ENCODE results near the gene ABLIM2.

ABLIM2 gene

DNA sequence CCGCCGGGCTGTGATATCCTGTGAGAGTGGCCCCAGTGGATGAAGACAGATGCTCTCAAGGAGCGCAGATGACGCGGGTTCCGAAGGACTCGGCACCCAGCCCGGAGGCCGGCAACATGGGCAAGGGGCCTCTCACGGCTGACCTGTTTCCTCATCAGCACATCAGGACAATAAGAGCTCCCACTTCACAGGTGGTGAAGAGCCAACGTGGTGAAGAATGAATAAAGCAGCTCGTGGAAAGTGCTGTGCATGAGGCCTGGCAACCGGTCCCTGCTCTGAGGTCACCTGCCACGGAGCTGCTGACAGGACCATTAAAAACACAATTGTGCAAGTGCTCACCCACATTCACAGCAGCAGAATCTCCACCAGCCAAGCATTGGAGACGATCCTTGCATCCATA, 22.9 kb downstream of the ABLIM2 start:
- DNase-seq = no peak

DNA sequence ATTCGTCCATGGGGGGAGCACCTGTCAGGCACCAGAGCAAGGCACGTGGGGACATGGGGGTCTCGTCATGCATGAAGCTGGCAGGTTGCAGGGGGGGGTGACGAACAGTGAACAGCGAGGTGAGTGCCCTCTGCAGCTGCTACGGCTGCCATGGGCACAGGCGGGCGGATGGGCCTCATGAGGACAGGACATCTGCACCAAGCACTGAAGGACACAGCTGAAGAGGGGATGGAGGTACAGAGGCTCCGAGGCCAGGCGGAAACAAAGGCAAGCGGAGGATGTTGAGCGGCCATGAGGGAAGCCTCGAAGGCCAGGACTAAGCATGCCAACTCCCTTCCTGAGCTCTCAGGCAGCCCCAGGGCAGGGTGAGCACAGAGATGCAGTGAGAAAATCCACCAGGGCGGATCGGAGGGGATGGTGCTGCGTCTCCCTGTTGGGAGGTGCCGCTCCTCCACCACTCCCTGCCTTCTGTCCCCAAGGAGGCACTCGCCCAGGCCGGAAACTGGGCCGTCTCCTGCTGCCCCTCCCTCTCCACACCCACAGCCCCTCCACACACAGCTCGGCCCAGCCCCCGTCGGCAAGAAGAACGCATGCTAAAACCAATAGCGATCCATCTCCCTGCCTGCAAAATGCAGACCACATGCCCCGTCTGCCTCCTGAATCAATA, 24.6 kb downstream of the ABLIM2 start:
- DNase-seq = no peak

DNA sequence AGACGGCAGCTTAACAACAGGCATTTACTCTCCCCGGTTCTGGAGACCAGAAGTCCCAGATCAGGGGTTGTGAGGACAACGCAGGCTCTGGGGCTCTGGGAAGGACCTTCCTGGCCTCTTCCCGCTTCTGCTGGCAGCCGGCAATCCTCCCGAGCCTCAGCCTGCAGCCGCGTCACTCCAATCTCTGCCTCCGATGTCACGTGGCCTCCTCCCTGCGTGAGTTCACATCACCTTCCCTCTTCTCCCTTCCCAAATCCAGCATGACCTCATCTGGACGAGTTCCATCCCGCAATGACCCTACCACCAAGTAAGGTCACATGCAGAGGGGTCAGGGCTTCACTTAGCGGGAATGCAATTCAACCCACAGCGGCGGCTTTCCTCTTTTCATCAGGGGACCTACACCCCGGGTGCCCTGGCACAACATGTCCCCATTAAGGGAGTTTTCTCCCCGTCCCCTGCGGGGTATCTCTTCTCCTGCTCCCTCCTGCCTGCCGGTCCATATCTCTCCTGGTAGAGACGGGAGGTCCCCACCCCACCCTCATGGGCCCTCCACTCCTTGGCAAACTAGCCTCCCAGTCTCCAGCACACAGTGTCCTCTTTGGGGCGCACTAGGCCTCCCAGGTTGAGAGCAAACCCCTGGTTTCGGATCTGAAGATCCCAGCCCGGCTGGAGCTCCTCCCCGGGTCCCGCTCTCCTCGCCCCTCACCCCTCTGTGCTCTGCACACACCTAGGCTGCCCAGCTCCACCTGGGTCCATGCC, 25.5 kb downstream of the ABLIM2 start:
- DNase-seq = no peak

DNA sequence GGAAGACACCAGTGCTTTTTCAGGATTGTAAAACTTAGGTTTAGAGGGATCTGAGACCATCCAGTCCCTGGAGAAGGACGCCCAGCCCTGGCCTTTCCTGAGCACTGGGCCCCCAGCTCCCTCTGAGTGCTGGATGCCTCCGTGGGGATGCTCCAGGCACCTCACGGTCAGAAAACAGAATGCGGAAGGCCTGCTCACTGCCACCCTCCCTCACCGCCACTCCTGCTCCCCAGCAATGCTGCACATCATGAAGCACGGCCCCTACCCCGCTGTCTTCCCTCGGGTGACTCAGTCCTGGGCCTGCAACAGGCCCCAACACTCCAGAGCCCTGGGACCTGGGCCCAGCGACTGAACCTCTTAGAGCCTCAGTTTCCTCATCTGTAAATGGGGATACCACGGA, 26.2 kb downstream of the ABLIM2 start:
- no peak for DNase-seq

DNA sequence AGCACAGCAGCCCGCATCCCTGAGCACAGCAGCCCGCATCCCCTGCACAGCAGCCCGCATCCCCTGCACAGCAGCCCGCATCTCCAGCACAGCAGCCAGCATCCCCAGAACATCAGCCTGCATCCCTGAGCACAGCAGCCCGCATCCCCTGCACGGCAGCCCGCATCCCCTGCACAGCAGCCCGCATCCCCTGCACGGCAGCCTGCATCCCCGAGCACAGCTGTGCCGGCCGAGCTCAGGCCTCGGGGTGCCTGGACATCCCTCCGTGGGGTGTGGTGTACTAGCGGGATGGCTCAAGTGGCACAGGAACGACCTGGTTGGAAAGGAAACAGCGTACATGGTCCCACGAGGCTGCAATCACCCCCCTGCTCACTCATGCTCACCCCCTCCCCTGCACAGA, 26.8 kb downstream of the ABLIM2 start:
- DNase-seq = no peak

DNA sequence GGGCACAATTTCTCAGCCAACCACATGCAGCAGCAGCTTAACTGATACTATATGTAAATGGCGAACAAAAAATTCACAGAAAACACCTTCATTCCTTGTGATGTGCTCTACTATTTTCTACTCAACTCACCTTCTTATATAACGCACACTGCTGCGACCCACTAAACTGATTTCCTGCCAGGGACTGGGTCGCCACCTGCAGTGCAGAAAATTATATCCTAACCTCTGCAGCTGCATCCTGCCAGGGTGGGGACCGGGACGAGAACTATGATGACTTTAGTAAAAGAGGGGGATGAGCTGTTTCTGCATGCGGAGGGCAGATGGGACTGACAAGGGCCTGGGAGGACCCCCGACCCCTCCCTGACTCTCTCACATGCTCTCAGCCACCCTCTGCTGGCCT, 27.4 kb downstream of the ABLIM2 start:
- DNase-seq = no peak

DNA sequence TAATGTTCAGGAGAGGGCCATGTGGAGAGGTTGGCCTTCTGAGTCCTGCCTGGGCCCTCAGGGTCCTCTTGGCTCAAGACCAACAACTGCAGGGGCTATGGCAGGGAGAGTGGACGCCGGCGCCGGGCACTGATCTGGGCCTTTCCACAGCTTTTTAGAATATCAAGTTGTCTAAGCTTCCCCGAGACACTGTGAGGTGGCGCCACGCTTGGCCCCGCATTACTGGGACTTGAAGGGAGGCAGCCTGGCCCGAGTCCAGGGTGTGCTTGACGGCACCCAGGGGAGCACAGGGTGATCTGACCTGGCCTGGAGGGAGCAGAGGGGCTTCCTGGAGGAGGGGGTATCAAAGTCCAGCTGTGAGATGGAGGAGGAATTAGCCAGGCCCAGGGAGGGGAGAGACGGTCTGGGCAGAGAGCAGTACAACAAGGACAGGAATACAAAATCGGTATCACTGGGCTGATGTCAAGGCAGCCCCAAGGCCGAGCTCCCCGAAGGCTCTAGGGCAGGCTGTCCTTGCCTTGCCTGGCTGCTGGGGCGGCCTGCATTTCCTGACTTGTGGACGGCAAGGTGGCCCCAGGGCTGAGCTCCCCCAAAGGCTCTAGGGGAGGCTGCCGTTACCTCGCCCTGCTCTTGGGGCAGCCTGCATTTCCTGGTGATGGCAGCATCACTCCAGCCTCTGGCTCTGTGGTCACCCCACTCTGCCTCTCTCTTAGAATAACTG, 28.1 kb downstream of the ABLIM2 start:
- DNase-seq = no peak

DNA sequence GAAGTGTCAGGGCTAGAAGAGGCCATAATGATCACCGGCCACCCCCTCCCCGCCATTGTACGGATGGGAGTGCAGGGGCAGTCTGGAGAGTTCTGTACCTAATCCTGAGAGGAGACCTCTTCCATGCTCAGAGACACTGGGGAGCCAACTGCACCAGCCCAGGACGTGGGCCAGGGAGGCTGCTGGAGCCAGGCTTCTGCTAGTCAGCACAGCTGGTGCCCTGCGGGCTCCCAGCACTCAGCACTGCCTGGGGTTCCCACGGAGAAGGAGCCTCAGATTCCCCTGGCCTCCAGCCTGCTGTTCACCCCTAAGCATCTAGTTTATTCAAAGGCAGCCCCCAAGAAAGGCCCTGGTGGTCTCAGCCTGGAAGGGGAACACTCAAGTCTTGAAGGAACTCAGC, 28.8 kb downstream of the ABLIM2 start:
- no peak for DNase-seq

DNA sequence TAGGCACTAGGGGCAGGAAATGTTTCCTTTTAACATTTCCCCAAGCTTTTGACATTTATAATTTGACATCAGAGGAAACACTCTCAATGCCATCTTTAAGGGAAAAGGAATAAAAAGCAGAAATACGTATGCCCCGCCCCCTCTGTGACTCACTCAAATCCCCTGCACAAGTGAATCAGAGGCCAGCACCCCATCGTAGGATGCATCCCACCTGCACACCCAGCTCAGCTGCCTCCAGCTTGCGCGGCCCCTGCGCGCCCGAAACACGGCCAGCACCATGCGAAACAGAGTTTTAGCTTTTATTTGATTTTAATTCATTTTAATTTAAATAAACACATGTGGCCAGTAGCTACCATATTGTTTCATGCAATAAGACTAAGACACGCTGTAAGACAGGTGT, 29.5 kb downstream of the ABLIM2 start:
- no peak for DNase-seq

DNA sequence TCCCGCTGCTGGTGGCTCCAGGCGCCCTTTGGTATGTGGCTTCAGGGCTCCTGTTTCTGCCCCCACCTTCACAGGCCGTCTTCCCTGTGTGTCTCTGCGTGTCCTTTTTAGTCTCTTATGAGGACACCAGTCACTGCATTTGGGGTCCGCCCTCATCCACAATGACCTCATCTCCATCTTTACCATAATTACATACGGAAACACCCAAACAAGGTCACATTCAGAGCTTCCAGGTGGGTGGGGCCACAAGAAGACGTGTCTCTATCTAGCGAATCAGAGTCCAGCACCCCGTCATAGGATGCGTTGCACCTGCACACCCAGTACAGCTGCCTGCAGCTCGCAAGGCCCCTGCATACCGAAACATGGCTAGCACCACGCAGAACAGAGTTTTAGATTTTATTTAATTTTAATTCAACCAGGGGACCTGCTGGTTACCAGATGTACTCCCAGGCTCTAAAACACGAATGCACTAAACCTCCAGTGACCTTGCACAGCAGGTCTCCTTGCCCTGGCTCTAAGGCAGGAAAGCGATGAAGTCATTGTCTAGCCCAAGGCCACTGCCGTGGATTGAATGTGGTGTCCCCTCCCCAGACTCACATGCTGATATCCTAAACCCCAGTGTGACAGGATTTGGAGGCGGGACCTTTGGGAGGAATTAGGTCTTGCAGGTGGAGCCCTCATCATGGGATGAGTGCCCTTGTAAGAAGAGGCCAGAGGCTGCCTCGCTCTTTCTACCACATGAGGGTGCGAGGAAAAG, 30.3 kb downstream of the ABLIM2 start:
- DNase-seq = no peak

DNA sequence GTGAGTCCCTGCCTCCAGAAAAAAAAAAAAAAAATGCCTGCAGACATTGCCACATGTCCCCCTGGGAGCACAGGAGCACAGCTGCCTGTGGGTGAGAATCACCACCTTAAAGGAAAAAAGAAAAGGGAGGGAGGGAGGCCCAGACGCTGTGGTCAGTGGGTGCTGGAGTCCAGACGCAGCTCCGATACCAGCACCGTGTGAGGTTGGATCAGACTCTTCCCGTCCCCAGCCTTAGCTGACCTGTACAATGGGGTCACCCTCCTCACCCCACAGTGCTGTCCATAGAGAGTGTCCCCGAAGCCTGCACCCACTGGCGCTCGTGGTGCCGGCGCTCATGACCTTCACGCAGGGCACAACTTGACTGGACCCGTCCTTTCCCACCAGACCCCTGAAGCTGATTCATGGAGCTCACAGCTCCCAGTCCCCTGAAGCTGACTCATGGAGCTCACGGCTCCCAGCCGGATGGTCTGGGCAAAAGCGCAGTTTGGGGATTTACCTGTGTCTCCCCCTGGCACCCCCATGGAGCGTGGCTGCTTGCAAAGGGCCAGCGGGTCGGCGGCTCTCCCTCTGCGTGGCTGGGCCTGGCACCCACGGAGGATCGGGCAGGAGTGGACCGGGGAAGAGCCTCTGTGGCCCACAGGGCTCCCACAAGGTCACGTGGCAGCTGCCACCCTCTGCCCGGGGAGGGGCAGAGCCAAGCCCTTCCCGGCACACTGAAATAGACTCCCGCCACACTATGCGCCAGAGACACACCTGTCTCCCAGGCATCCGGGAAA, 31.4 kb downstream of the ABLIM2 start:
- DNase-seq = no peak

DNA sequence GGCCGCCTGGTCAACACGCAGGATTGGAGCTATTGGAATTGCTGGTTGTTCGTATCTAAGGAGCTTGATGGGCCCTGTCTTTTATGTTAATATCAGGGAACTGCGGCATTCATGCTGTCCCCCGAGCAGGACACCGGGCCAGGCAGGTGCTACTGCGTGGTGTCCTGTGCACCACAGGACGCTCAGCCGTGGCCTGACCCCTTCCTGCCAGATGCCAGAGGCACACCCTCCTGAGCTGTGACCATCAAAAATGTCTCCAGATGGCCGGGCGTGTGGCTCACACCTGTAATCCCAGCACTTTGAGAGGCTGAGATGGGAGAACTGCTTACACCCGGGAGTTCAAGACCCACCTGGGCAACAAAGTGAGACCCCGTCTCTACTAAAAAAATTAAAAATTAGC, 32.1 kb downstream of the ABLIM2 start:
- no peak for DNase-seq

DNA sequence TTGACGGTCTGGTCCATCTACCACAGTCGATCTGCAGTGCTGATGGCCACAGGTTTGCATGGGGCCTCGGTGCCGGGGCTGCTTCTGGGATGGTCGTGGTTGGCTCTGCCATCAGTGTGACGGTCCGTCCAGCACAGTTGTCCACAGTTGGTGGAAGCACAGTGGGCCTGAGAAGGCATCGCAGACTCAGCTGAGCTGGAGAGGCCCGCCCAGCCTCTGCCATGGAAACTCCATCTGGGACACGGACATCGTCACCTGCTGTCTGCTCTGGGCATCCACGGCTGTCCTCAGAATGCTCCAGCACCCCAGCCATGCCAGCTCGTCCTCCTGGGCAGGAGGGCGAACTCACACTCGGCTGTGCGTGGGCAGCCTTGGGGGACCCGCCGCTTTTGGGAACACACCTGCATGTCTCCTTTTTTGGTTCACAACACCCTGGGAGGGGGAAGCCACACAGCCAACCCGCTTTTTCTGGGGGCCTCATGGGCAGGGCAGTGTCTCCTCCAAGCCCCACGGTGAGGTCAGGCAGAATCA, 33.0 kb downstream of the ABLIM2 start:
- DNase-seq = no peak

DNA sequence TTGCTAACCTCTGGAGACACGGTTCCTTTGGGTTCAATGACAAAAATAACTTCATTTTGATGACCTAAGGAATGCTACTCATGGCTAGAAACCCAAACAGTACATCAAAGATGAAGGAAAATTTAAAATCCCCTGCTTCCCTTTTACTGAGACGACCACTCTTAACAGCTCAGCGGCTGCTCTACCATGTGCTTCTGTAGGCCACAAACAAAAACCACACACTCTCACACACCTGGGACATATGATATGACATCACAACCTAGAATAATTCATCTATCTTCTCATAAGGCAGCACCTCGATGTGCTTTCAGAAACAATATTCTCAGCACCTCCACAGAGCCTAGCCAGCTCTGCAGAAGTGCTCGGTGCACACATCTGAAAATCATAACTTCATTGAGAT, 34.7 kb downstream of the ABLIM2 start:
- DNase-seq = no peak

DNA sequence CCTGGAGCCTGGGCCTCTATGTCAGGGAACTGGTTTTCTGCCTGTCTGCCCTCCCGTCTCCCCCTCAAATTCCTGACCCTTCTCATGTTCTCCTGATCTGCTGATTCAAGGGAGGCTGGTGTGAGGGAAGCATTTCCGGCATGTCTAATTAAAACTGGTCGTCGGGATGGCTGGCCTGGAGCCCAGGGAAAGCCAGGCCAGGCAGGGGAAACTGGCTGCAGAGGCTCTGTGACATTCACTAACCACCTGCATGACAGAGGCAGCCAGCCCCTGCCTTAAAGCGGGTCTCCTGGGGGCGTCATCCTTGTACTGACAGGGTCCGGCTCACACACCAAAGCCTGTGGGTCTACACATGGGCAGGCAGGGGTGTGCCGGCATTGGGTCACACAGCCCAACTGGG, 35.2 kb downstream of the ABLIM2 start:
- DNase-seq = no peak

DNA sequence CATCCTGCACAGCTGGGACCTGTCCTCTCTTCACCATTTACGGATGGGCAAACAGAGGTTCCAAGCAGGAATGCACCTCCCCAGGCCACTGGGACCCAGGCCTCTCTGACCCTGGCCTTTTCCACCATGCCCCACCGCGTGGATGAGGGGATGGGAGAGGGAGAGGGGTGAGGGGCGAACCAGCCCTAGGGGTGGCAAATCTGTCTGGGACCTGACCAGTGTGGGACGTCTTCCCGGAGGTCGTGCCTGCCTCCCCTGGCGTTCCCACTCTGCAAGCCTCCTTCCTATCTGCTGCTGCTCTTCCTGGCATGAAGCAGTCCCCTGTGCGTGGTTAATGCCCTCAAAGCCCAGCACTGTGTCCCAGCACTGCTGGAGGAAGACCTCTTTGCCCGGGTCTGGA, 35.9 kb downstream of the ABLIM2 start:
- DNase-seq = no peak

DNA sequence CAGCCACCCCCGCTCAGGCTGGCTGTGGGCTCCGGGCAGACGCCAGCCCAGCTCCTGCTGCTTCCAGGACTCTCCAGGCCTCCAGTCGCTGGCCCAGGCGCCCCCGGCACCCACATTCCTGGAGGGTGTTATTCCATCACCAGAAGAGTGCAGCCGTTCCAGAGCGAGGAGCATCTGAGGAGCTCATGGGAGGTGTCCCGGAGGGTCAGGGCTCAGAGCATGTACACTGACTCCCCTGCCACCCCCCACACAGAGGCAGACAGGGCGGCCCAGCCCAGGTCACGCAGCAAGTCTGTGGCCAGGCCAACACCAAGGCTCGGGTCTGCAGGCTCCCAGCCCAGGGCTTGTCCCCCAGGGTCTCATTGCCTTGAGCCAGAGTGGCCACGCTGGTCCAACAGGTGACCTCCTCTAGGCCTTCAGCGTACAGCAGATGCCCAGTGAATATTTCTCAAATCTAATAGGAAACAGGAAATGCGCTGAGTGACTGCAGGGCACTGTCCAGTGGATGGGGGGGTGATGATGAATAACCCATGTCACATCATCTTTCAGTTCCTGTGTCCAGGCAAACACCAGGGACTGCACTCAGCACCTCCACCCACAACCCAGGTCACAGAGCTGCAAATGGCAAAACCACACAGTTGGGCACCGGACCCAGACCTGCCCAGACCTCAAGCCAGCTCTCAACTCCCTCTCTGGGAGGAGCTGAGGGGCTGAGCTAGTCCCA, 37.2 kb downstream of the ABLIM2 start:
- no peak for DNase-seq

DNA sequence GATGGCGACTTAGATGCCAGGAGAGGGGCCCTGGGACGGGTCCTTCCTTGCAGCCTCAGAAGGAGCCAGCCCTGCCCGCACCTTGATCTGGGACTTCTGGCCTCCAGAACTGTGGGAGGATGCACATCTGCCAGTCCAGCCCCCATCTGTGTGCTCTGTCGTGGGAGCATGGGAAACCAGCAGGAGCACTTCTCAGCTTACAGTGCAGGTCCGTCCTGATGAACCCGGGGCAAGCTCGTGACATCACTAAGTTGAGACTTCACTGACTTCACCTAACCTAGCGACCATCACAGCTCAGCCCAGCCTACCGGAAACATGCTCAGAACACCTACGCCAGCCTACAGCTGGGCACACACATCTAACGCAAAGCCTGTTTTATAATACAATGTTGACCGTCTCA, 38.1 kb downstream of the ABLIM2 start:
- DNase-seq = no peak

DNA sequence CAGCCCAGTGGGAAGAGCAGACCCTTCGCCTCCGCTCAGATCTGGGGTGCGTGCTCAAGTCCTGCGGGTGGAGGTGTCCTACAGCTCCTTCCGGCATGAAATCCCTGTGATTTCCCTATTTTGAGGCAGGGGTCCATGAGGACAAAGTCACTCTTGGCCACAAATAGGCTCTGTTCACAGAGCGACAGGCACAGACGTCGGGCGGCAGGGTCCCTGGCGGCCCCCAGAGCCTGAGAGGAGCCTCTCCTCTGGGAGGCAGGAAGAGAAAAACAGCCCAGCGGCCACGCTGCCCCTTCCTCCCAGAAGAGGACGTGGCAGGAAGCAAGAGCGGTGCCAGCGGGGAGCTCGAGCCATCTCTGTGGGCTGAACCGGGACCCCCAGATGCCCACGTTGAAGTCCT, 38.7 kb downstream of the ABLIM2 start:
- no peak for DNase-seq

DNA sequence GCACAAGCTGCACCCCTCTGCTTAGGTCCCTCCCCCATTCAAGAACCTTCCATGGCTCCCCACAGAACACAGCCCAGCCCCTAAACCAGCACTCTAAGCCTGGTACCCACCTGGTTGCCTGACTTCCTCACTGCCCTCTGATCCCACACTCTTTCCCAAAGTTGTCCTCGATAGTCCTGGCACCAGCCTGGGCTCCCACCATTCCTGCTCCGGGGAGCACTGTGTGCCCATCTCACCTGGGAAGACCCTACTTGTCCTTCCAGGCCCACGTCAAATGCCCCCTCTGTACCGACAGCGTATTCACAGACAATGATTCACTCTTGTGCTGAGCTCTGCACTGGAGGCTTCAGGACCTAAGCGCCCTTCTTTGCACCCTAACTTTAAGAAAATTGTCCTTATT, 40.1 kb downstream of the ABLIM2 start:
- DNase-seq = no peak

DNA sequence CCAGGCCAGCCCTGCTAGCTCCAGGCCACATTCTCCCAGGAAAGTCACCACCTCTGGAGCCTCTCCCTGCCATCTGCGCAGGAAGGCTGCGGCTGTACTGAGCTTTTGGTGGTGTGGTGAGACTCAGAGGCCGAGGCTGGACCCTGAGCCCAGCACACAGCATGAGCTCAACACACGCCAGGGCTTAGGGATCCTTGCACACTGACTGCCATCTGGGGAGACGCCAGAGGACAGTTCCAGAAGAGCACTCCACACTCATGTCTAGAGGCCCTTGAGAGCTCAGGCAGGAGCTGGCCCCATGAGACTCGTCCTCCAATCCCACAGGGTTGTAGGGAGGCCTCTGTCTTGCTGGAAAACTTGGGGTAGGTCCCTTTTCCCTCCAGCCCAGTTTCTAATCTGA, 40.6 kb downstream of the ABLIM2 start:
- no peak for DNase-seq

DNA sequence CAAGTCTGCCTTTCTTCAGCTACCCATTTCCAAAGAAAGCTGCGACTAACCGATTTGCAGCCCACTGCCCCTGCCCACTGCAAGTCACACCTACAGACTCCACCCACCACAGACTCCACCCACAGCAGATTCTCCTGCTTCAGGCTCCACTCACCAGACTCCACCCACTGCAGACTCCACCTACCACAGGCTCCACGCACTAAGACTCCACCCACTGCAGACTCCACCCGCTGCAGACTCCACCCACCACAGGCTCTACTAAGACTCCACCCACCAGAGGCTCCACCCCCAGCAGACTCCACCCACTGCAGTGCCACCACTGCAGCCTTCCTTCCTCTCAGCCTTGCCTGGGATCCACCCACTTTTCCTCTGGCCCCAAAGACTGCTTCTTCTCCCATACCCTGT, 41.3 kb downstream of the ABLIM2 start:
- no peak for DNase-seq

All from NCI-H1436 treated with DMSO at 0.1 percent for 48 hours (cell line).